Kidney epithelial cell (primary cell): Measurements from ENCODE around the gene SERPINA9. TPM values are rescaled to one million over a fixed set of nuclear protein-coding genes. Genes with fewer than 3 reads are reported as not detected.

ENCODE experiments used
- DNase-seq: peaks from one replicate; pipeline ENCODE4 v3.0.0-alpha.2; 2010; ENCODE audit warnings: low read depth
- H3K27me3 ChIP-seq: 2 replicates; pipeline ENCODE4 v1.6.0; 2011; ENCODE audit warnings: low read length; ENCODE audit not compliant: control insufficient read depth, insufficient read depth
- H3K36me3 ChIP-seq: 2 replicates; pipeline ENCODE4 v1.5.1; 2011; ENCODE audit warnings: low read length; ENCODE audit not compliant: control insufficient read depth, insufficient read depth
- H3K4me3 ChIP-seq: 2 replicates; pipeline ENCODE4 v1.5.1; 2011; ENCODE audit warnings: low read depth, mild to moderate bottlenecking, control low read depth, low read length
- total RNA-seq: library from RNA; depleted of rRNA; stranded (reverse); fragments of >200 nt; gene quantifications from 2 replicates; pipeline ENCODE4 v1.2.3, GENCODE V29; 2015
- TF ChIP-seq, protein P1 (sequence below): IDR thresholded peaks from 2 replicates; pipeline ENCODE4 v1.5.1; 2011; ENCODE audit warnings: mild to moderate bottlenecking, moderate library complexity, low read length, control low read depth, inconsistent platforms; ENCODE audit not compliant: insufficient read depth, poor library complexity, severe bottlenecking

Gene SERPINA9
- total RNA-seq, 1 donor from 2014 or later: not detected

DNA sequence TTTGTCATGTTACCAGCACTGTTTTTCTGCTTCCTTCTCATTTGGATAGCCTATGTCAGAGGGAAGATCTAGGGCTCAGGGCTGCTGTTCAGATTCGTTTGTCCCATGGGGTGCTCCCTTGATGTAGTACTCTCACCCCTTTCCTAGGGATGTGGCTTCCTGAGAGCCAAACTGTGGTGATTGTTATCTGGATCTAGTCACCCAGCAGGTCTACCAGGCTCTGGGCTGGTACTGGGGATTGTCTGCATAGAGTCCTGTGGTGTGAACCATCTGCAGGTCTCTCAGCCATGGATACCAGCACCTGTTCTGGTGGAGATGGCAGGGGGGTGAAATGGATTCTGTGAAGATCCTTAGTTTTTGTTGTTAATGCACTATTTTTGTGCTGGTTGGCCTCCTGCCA is 17.9 kb downstream of the SERPINA9 start:
- DNase-seq: no peak
- no peak overlapping the region for H3K4me3 ChIP-seq

DNA sequence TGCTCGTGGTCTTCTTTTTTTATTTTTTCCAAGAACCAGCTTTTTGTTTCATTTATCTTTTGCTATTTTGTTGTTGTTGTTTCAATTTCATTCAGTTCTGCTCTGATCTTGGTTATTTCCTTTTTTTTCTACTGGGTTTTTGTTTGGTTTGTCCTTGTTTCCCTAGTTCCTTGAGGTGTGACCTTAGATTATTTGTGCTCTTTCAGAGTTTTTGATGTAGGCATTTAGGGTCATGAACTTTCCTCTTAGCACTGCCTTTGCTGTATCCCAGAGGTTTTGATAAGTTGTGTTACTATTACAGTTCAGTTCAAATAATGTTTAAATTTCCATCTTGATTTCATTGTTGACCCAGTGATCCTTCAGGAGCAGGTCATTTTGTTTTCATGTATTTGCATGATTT is 20.1 kb downstream of the SERPINA9 start:
- Histone ChIP-seq H3K4me3 (no peak overlapping the region), H3K27me3 (no peaks in the 10 kb centered on the region), H3K36me3 (no peaks in the 10 kb centered on the region)
- DNase-seq: no peak
- TF ChIP-seq, protein P1, sequence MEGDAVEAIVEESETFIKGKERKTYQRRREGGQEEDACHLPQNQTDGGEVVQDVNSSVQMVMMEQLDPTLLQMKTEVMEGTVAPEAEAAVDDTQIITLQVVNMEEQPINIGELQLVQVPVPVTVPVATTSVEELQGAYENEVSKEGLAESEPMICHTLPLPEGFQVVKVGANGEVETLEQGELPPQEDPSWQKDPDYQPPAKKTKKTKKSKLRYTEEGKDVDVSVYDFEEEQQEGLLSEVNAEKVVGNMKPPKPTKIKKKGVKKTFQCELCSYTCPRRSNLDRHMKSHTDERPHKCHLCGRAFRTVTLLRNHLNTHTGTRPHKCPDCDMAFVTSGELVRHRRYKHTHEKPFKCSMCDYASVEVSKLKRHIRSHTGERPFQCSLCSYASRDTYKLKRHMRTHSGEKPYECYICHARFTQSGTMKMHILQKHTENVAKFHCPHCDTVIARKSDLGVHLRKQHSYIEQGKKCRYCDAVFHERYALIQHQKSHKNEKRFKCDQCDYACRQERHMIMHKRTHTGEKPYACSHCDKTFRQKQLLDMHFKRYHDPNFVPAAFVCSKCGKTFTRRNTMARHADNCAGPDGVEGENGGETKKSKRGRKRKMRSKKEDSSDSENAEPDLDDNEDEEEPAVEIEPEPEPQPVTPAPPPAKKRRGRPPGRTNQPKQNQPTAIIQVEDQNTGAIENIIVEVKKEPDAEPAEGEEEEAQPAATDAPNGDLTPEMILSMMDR: no peak

More for the DNA sequence above, 17.9 kb downstream of the SERPINA9 start:
- Histone ChIP-seq H3K27me3 (no peaks in the 10 kb centered on the region), H3K36me3 (no peaks in the 10 kb centered on the region)
- TF ChIP-seq, protein P1: no peak

DNA sequence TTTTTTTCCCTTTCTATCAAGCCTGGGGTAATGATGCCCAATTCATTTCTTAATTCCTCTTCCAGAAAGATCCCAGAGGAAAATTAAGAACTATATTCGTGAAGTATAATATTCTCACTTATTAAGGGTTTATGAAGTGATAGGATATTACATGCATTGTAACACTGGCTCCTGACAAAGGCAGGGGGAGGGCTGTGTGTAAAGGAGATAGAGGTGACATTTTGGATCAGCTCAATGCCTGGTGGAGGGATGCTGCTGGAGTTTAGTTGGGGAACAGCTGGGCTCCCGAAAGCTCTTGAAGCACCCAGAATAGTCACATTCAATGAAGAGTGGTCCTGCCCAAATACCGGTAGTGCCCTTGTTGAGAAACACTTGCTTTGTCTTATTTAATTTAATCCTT is 24.2 kb downstream of the SERPINA9 start:
- Histone ChIP-seq H3K27me3 (peaks cover 6% of the 10 kb centered on the region), H3K36me3 (no peaks in the 10 kb centered on the region), H3K4me3 (no peak overlapping the region)
- TF ChIP-seq, protein P1: no peak
- no peak for DNase-seq

DNA sequence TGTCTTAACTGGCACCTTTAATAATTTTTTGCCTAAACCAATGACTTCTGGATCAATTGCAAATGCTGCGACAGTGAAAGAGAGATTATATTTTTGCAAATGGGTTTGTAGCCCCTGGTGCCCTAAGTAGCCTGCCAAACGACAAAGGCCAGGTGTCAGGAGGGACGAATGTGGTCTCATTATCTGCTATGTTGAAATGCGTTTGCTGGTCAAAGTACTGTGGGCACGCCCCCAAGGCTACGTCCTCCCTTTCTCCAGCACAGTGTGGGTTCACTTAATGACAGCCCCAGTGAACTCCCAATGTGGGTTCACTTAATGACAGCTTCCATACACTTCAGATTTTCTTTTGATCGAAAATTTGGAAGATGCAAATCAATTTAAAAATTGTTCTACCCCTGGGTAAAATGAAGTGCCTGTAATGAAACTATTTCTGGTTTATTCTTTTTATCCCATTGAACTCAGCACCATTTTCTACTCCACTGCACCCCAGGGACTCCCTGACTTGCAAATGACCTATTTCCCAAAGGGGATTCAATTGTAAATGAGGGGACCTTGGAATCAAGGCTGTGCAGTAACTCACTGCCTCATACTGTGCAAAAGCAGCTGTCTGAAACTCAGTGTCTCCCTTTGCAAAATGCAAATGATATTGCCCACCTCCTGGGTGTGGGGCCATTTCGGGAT is 24.8 kb downstream of the SERPINA9 start:
- H3K36me3 ChIP-seq: no peaks in the 10 kb centered on the region
- H3K4me3 ChIP-seq: no peak overlapping the region
- TF ChIP-seq, protein P1: no peak
- no peak for DNase-seq
- peaks cover 6% of the 10 kb centered on the region for H3K27me3 ChIP-seq

DNA sequence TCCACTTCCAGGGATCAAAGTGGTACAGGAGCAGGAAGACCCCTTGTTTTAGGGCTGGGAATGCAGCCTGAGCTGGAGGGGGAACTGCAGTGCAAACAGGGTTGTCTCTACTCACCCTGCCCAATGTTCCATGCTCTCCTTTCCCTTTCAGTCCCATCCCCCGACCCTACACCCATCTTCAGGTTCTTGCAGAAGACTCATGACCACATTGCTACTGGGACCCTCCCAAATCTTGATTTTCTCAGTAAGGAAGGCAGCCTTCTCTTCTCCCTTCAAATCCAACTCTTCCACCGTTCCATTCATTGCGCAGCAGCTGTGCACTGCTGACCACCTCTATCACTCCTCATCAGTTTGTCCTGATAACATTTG is 25.3 kb downstream of the SERPINA9 start:
- TF ChIP-seq, protein P1: no peak
- Histone ChIP-seq H3K4me3 (no peak overlapping the region), H3K36me3 (no peaks in the 10 kb centered on the region), H3K27me3 (peaks cover 6% of the 10 kb centered on the region)
- DNase-seq: no peak

DNA sequence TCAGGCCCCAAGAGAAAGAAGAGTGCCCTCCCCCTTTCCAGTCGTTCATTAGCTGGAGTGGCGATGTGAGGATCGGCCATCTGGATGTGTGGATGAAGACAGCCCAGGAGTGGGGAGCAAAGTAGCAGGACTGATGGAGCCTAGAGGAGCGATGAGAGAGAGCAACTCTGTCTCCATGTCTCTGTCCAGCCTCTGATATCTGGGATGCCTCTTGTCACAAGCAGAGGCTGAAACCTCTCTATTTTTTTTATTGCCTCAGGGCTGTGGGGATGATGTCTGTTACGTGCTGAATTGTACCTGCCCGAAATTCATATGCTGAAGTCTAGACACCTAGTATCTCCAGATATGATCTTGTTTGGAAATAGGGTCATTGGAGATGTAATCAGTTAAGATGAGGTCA is 26.1 kb downstream of the SERPINA9 start:
- TF ChIP-seq, protein P1: no peak
- DNase-seq: no peak

More for the DNA sequence above, 26.1 kb downstream of the SERPINA9 start:
- Histone ChIP-seq H3K4me3 (no peak overlapping the region), H3K27me3 (peaks cover 6% of the 10 kb centered on the region), H3K36me3 (no peaks in the 10 kb centered on the region)
